Bone marrow (tissue), 2 donors: ENCODE measurements around the gene NAT8L.
"Not testable (repeated sequence)": the region's sequence is repeated elsewhere in the genome, so short reads cannot be mapped to it uniquely, and the experiment has no call there.

Experiments used
- DNase-seq, 2 donors: peaks; one replicate each; lab custom pipeline; 2025; lab: John Stamatoyannopoulos, UW

NAT8L gene, protein sequence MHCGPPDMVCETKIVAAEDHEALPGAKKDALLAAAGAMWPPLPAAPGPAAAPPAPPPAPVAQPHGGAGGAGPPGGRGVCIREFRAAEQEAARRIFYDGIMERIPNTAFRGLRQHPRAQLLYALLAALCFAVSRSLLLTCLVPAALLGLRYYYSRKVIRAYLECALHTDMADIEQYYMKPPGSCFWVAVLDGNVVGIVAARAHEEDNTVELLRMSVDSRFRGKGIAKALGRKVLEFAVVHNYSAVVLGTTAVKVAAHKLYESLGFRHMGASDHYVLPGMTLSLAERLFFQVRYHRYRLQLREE

DNA sequence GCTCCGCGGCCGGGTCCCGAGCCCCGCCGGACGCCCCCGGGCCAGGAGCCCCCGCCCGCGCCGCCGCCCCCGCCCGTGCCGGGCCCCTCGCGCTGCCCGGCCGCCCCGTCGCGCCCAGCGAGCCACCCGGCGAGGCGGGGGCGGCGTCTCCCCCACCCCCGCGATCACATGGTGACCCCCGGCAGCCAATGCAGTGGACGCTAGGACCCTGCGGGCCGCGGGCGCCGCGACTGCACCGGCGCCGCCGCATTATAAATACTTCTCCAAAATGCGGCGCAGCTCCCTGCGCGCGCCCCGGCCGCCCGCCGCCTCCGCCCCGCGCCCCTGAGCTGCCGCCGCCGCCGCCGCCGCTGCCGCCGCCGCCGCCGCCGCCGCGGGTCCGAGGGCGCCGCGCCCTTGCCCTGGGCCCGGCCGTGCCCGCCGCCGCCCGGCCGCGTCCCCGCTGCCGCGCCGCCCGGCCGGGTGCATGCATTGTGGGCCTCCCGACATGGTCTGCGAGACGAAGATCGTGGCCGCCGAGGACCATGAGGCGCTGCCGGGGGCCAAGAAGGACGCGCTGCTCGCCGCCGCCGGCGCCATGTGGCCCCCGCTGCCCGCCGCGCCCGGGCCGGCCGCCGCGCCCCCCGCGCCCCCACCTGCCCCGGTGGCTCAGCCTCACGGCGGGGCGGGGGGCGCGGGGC is at the start of gene NAT8L:
TSS of gene NAT8L (plus strand) at position 282 of the 680 bp plus-strand sequence. CDS start at position 467, 185 bp downstream.
- DNase-seq = no peak

DNA sequence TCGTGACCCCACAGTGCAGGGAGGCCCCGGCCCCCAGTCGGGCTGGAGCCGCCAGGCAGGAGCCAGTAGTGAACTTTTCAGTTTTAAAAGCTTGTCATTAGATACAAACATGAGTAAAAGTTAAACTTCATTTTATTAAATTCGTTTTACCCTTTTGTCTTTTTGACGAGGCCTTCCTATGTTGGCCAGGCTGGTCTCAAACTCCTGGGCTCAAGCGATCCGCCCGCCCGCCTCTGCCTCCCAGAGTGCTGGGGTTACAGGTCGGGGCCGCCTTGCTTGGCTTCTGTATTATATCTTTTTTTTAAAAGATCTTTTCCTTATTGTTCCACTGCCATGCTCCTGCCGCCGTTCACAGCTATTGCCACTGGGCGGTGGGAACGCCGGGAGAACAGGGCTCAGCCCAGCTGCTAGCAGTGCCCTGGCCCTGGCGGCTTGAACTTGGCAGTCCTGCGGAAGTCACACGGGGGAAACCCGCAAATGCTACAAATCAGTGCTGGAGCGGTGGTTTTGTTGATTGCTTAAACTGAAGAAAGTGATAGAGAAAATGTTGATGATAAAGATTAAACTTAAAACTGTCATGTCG is 49.4 kb upstream of the NAT8L start:
- peak; percentile 2 to 57 for DNase-seq

GRCh38 chr4:2011583-2011982 is 47.5 kb upstream of the NAT8L start:
- DNase-seq = no peak

DNA sequence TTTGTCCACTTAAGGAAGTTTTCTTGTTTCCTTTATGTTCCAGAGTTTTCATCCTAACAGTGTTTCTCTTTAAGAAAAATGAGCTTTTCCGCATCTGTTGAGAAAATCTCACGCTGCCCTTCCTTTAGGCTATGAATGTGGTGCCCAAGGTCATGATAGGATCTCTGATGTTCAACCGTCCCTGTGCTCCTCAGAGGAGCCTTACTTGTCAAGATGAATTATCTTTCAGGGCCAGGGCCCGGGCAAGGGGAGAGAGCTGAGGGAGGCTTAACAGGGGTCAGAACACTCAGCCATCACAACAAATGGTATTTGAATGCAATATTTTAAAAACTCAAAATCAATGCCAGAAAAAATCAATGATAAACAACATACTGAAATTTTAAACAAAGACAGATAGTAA is 44.1 kb upstream of the NAT8L start:
- no peak for DNase-seq

DNA sequence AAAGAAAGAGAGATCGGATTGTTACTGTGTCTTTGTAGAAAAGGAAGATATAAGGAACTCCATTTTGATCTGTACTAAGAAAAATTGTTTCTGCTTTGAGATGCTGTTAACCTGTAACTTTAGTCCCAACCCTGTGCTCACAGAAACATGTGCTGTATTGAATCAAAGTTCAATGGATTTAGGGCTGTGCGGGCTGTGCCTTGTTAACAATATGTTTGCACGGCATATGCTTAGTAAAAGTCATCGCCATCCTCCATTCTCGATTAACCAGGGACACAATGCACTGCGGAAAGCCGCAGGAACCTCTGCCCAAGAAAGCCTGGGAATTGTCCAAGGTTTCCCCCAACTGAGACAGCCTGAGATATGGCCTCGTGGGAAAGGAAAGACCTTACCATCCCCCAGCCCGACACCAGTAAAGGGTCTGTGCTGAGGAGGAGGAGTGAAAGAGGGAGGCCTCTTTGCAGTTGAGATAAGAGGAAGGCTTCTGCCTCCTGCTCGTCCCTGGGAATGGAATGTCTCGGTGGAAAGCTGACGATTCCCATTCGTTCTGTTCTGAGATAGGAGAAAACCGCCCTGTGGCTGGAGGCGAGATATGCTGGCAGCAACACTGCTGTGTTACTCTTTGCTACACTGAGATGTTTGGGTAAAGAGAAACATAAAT is 37.6 kb upstream of the NAT8L start:
- DNase-seq = not testable (repeated sequence)

GRCh38 chr4:2024683-2025082 is 34.4 kb upstream of the NAT8L start:
- DNase-seq = no peak

- no peak for DNase-seq
Measured at GRCh38 chr4:2025817-2026216, 33.3 kb upstream of the NAT8L start.

- not testable (repeated sequence) for DNase-seq
Measured at GRCh38 chr4:2027120-2027519, 32.0 kb upstream of the NAT8L start.

GRCh38 chr4:2031161-2031560 is 28.0 kb upstream of the NAT8L start:
- not testable (repeated sequence) for DNase-seq

- DNase-seq = no peak
Measured at GRCh38 chr4:2036327-2036726, 22.8 kb upstream of the NAT8L start.

- no peak for DNase-seq
Measured at GRCh38 chr4:2036866-2037265, 22.3 kb upstream of the NAT8L start.

- no peak for DNase-seq
Measured at GRCh38 chr4:2040391-2041238, 18.5 kb upstream of the NAT8L start.

DNA sequence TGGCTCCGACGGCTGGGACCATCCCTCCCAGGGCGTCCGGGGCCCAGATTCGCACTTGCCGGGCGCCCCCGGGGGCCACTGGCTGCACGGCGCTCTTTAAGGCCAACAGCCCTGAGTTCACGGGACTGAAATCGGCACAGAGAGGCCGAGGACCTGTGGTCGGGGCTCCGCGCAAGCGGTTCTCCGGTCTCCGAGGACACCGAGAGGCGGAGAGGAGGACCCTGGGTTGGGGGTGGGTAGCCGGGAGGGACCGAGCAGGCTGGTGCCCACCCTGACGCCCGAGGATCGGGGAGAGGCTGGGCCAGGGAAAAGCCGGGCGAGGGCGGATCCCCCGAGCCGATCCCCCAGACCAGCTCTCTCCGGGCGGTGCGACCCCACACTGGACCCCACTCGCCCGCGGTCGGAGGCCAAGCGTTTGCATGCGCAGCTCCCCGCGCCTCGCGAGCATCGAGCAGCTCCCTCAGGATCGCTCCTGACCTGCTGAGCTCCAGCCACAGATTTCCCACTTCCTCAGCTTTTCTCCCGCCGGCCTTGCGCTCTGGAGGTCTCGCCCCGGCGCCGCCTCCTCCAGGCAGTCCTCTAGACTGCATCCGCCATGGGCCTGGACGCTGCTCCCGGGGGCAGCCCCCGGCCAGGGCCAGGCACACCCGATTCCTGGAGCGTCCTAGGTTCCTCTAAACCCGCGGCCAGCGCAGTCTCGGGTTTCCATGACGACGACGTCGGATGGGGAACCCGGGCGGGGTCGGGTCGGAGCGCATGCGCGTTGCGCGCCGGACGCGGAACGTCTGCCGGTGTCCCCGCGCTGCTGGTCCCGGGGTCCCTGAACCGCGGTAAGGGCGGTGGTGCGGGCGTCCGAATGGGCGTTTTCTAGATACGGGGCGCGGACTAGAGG is 17.6 kb upstream of the NAT8L start:
- DNase-seq = peak; percentile 58 to 74

DNA sequence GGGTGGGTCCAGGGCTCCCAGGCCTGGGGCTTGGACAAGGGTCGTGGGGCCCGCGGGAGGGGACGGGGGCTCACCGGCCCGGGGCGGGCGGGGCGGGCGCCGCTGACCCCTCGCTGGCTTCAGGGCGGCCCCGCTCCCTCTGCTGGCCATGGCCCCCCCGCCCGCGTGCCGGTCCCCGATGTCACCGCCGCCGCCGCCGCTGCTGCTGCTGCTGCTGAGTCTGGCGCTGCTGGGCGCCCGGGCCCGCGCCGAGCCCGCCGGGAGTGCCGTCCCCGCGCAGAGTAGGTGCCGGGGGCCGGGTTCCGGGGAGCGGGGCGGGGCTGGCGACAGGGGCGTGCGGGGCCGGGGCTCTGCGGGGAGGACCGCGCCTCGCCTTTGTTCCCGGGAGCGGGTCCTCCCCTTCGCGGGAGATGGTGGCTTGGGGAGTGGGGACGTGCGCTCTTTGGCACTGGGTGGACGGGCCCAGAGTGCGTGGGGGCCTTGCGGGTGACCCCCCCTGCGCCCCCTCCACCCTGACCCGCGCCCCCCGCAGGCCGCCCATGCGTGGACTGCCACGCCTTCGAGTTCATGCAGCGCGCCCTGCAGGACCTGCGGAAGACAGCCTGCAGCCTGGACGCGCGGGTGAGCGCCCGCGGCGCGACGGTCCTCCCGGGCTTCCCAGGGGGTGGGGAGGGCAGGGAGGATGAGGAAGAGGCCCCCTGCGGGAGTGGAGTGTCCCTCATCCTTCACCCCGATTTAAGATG is 16.8 kb upstream of the NAT8L start:
- DNase-seq = no peak

DNA sequence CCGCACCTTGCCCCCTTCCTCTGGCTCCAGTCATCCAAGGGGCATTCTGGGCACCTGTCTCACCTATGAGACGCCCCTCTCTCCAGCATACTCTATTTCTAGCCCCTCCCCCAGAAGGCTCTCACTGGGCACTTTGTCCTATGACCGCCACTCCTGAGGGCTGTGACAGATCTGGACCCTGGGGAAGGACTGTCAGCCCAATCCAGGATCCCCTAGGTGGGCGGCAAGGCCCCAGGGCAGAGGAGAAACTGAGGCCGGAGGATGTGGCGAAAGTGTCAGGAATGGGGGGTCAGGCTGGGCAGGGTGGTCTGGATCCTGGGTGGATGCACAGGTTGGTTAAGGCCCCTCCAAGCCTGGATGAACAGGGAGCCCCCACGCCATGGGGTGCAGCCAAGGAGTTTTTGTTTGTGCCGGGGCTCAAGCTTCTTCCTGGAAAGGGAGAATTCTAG is 16.2 kb upstream of the NAT8L start:
- DNase-seq = no peak

- no peak for DNase-seq
Measured at GRCh38 chr4:2043396-2044118, 15.6 kb upstream of the NAT8L start.

DNA sequence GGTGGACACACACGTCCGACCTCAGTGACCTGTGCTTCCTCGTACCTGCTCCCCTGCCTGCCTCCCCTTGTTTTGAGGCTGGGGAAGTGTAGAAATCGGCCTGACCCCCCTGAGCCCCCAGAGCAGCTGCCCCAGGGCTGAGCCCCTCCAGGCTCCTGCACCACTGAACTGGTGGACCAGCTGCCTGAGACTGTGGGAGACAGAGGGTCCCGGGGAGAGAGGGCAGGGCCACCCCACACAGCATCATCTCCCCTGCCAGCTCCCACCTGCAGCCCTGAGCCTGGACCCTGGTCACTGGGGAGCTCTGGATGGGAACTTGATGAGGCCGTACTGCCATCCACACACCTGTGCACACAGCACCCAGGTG is 15.0 kb upstream of the NAT8L start:
- no peak for DNase-seq

- no peak for DNase-seq
Measured at GRCh38 chr4:2044542-2045517, 14.3 kb upstream of the NAT8L start.
